GM21529 (cell line): Measurements from ENCODE around the gene SULT2B1.

Experiments used
- ATAC-seq: cut with Tn5 transposase; IDR thresholded peaks from one replicate; pipeline ENCODE4 v1.9.1; 2021; ENCODE audit not compliant: unreplicated experiment

Gene SULT2B1

GRCh38 chr19:48633148-48634035 is 81.4 kb downstream of the SULT2B1 start:
- ATAC-seq = no peak

GRCh38 chr19:48634036-48634342 is 82.0 kb downstream of the SULT2B1 start:
- no peak for ATAC-seq

GRCh38 chr19:48634424-48635262 is 82.7 kb downstream of the SULT2B1 start:
- no peak for ATAC-seq

GRCh38 chr19:48635263-48635965 is 83.4 kb downstream of the SULT2B1 start:
- no peak for ATAC-seq

GRCh38 chr19:48635966-48636858 is 84.2 kb downstream of the SULT2B1 start:
- ATAC-seq = no peak

GRCh38 chr19:48636859-48637448 is 85.0 kb downstream of the SULT2B1 start, which contains the start of gene DBP:
TSS of gene DBP (minus strand) at chr19:48637379. CDS start at chr19:48636994, 385 bp downstream.
- no peak for ATAC-seq

- ATAC-seq = peak; percentile 74
Measured at GRCh38 chr19:48637449-48637947, 85.5 kb downstream of the SULT2B1 start.

- ATAC-seq = peak; percentile 10
Measured at GRCh38 chr19:48637948-48638830, 86.2 kb downstream of the SULT2B1 start.

- ATAC-seq = no peak
Measured at GRCh38 chr19:48638831-48639381, 86.9 kb downstream of the SULT2B1 start.

- no peak for ATAC-seq
Measured at GRCh38 chr19:48639483-48640375, 87.8 kb downstream of the SULT2B1 start.

- ATAC-seq = no peak
Measured at GRCh38 chr19:48641850-48642249, 89.9 kb downstream of the SULT2B1 start.

- ATAC-seq = no peak
Measured at GRCh38 chr19:48642862-48643261, 90.9 kb downstream of the SULT2B1 start.

- no peak for ATAC-seq
Measured at GRCh38 chr19:48644355-48644754, 92.4 kb downstream of the SULT2B1 start.

GRCh38 chr19:48644839-48645619 is 93.1 kb downstream of the SULT2B1 start:
- no peak for ATAC-seq

- no peak for ATAC-seq
Measured at GRCh38 chr19:48645620-48646000, 93.6 kb downstream of the SULT2B1 start.

GRCh38 chr19:48646001-48646721 is 94.2 kb downstream of the SULT2B1 start, which contains the start of gene CA11:
TSS of gene CA11 (minus strand) at chr19:48646187. CDS start at chr19:48645632, 555 bp downstream.
- ATAC-seq = peak; percentile 73
